A549 treated with CpdA at 1 μM for 4 hours (cell line): ENCODE results near the gene PRR7. TPM values are rescaled to one million over a fixed set of nuclear protein-coding genes. Genes with fewer than 3 reads are reported as not detected.

Experiments used
- total RNA-seq: library from RNA; stranded (reverse); fragments of 200-300 nt; extraction: Qiagen RNA extraction; gene quantifications from 5 replicates; pipeline ENCODE4 v1.2.3, GENCODE V29; 2022; ENCODE audit warnings: low read depth

PRR7 gene, protein sequence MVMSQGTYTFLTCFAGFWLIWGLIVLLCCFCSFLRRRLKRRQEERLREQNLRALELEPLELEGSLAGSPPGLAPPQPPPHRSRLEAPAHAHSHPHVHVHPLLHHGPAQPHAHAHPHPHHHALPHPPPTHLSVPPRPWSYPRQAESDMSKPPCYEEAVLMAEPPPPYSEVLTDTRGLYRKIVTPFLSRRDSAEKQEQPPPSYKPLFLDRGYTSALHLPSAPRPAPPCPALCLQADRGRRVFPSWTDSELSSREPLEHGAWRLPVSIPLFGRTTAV
- total RNA-seq, result 14.4 to 39.0 TPM (median 34.3 TPM) in 5 replicates

DNA sequence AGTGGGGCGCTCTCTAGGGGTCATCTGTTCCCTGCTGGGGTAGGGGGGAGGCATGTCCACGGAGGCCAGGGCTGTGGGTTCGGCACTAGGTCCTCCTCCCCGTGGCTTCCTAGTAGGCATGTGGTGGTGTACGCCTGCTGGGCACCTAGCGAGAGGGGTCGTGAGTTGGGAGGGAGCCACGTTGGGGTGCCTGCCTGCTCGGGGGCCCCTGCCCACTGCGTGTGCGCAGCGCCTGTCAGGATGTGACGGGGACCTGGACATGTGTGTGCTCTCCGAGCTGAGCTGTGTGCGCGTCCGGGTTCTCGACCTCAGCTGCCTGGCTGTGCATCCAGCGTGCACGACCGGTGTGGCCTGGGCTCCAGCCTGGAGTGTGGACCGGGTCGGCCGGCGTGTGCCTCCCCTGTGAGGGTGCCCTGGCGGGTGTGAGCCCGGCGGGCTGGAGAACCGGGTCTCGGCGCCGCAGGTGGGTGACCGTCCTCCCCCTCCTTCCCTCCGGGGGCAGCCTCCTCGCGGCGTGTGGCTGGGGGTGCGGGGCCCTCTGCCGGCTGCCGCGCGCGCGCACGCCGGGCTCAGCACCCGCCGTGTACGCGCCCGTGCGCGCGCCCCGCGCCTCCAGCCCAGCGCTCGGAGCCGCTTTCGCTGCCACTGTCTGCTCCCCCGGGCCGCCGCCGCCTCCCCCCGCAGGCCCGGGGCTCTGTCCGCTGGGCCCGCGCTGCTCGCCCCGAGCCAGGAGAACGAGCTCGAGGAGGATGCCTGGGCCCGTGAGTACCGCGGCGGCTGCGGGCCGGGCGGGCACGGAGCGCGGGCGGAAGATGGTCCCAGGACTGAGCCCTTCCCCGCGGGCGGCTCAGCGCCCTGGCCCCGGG, at the start of gene PRR7:
Gene PRR7, plus strand, starts transcription at position 615 of the 866 bp plus-strand sequence. CDS start 8,254 bp downstream, outside the sequence.

DNA sequence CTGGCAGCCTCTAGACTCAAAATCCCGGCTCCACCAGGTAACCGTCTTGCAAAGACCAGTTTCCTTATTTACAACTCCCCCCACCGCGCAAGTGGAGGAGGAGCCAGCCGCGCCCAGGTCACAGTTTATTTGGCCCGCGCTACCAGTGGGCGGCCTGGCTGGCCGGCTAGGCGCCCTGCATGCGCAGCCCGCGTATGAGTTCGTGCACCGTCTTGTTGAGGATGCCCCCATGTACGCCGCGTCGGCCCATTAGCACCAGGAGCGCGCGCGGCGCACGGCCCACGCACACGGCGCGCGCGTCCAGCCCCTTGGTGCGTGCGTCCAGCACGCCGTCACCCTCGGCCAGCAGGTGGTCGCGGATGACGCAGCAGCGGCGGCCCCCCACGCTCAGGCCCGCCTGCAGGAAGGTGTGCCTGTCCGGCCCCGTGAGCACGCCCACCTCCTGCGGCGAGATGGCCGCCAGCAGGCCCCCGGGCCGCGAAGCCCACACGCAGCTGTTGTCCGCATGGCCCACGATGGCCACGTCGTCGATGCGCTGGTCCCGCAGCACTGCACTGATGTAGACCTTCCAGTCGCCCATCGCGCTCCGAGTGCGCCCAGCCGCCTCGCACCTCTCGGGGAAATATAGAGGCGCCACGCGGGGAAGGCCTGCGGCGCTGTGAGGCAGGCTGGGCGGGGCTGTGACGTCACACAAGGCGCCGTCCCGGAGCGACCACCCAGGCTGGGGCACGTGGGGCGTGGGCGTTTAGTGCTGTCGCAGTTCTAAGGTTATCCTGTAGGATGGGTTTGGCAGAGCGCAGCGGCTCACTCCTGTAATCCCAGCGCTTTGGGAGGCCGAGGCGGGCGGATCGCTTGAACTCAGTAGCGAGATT, 46.4 kb upstream of the PRR7 start, which contains the start of gene PFN3:
Gene PFN3, minus strand, starts transcription at position 665 of the 872 bp plus-strand sequence. Its CDS starts 85 bp downstream, at position 580.

DNA sequence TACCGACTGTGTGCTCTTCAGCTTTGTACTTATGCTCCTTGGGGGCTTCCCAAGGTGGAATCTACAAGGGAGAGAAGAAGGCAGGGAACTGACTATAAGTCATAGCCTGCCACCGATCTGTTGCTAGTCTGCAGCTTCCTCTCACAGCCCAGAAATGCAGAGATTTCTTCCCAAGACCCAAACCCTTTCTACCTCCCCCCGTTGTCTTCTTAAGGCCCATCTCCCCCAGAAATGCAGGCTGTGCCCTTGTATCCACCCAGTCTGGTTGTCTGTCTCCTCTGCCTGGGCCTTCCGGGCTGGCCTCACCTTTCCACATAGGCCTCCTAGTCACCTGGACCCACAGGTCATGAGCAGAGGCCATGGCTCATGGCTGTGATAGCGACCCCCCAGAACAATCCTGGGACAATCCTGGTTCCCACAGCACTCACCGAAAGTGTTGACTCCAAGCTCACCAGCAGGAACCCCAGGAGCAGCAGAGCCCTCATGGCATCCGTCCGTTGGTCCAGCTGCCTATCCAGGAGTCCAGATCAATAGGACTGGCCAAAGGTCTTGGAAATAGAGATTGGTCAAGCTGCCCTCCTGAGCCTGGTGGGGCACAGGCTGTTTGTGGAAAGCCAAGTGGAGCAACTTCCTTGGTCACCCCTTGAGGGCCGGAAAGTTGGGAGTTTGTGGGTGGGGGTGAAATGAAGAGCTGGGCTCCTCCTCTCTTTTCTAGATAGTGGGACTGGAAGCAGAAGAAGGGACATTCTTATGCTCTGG, 37.4 kb upstream of the PRR7 start, which contains the start of gene F12:
Gene F12, minus strand, starts transcription at position 522 of the 759 bp plus-strand sequence. Its CDS starts 37 bp downstream, at position 485.

DNA sequence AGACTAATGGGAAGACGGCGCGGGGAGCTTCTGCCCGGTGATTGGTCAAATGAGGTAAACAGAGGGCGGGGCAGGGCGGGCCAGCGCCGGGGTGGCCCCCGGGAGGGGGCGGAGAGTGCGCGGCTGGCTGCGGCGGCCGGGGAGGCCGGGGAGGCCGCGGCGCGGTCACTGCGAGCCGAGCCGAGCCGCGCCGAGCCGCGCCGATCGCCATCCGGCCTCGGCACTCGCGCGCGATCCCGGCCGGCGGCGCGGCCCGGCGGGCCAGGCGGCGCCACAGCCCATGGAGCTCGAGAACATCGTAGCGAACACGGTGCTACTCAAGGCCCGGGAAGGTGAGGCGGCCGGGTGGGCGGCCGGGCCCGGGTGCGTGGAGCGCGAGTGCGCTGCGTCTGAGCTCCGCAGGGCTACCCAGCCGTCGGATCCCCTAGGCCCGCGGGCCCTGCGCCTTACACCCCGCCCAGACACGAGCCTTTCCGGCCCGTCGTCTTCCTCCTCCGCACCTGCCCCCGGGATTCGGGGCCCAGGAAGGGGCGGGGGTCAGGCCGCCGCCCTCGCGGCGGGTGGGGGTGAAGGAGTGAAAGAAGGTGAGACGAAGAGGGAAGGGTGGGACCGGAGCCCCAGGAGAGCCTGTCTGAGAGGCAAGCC, 19.9 kb upstream of the PRR7 start, which contains the start of gene GRK6:
Gene GRK6, plus strand, starts transcription at position 111 of the 645 bp plus-strand sequence. Its CDS starts 170 bp downstream, at position 281.

DNA sequence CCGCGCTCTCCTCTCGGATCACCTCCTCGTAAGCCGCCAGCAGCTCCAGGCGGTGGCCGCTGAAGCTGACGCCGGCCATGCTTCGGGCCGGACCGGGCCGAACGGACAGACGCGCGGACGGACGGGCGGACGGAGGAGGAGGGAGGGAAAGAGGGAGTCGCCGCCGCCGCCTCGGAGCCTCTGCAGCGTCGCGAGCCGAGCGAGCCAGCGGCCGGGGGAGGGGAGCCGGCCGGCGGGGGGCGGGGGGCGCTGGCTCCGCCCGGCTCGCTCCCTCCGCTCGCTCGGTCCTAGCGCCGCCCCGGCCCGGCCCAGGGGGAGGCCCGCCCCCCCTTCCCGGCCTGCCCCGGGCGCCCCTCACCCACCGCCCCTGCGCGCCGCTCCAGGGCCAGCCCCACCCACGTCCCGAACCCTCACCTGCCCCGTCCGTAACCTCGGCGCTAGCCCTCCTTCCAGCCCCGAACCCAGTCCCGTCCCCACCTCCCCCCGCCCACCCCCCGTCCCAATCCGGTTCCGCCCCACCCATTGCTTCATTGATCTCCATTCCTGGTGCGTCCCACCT, 26.9 kb downstream of the PRR7 start, which contains the start of gene DBN1:
Gene DBN1, minus strand, starts transcription at position 192 of the 559 bp plus-strand sequence. Its CDS starts 113 bp downstream, at position 79.

DNA sequence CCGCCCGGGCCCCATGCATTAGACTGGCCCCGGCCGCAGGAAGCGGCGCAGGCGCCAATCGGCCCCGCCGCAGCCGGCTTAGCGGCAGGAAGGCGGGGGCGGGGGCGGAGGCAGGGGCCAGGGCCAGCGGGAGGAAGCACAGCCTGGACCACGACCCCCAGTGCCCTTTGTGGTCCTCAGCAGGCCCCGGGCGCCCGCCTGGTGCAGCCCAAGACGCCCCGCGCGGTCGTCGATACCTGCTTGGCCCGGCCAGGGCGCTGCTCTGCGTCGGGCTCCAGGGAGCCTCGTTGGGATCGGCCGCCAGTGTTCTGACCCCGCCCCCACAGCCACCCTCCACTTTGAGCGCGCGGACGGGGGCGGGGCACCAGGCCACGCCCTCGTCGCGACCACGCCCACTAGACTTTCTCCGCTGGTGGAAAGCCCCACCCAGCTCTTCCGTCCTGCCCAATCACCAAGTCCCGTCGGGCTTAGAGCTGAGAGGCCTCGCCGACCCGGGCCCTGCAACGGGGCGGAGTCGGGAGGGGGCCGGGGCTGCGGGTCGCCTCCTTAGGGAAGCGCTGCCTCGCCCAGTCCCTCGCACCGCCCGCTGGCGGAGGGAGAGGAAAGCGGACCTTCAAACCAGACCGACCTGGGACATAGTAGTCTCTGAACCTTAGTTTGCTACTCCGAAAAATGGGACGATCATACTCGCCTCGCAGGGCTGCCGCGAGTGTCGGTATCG, 50.8 kb downstream of the PRR7 start, which contains the start of gene PDLIM7:
Gene PDLIM7, minus strand, starts transcription at position 313 of the 721 bp plus-strand sequence. CDS start 1,092 bp downstream, outside the sequence.

Other genes with a start within 250 kb of the PRR7 start
- 25.4 to 29.7 TPM (median 26.3 TPM) in 5 replicates for gene RAB24, start 143.1 kb upstream of the PRR7 start, total RNA-seq
- 267 to 389 TPM (median 379 TPM) in 5 replicates for gene PRELID1, start 143.0 kb upstream of the PRR7 start, total RNA-seq
- gene MXD3, start 134.9 kb upstream of the PRR7 start, total RNA-seq, result 13.3 to 21.8 TPM (median 18.7 TPM) in 5 replicates
- 188 to 233 TPM (median 193 TPM) in 5 replicates for gene LMAN2, start 95.1 kb upstream of the PRR7 start, total RNA-seq
- 3.0 to 8.2 TPM (median 6.2 TPM) in 5 replicates for gene RGS14, start 88.9 kb upstream of the PRR7 start, total RNA-seq
- gene SLC34A1, start 62.4 kb upstream of the PRR7 start, total RNA-seq, result not detected in 5 replicates
- not detected in 5 replicates for gene PFN3, start 46.2 kb upstream of the PRR7 start, total RNA-seq
- 13.4 to 26.6 TPM (median 21.8 TPM) in 5 replicates for gene F12, start 37.2 kb upstream of the PRR7 start, total RNA-seq
- 19.5 to 27.2 TPM (median 23.5 TPM) in 5 replicates for gene GRK6, start 20.1 kb upstream of the PRR7 start, total RNA-seq
- 54.2 to 72.8 TPM (median 63.0 TPM) in 5 replicates for gene DBN1, start 26.8 kb downstream of the PRR7 start, total RNA-seq
- gene PDLIM7, start 50.8 kb downstream of the PRR7 start, total RNA-seq, result 75.2 to 112 TPM (median 99.1 TPM) in 5 replicates
- 3.4 to 6.8 TPM (median 4.7 TPM) in 5 replicates for gene DOK3, start 63.0 kb downstream of the PRR7 start, total RNA-seq
- gene DDX41, start 70.1 kb downstream of the PRR7 start, total RNA-seq, result 106 to 129 TPM (median 119 TPM) in 5 replicates
- 23.8 to 35.4 TPM (median 30.9 TPM) in 5 replicates for gene FAM193B, start 107.7 kb downstream of the PRR7 start, total RNA-seq
- gene TMED9, start 145.4 kb downstream of the PRR7 start, total RNA-seq, result 277 to 298 TPM (median 279 TPM) in 5 replicates
- 21.4 to 30.9 TPM (median 26.5 TPM) in 5 replicates for gene B4GALT7, start 153.3 kb downstream of the PRR7 start, total RNA-seq